ENCODE data around the gene ZNF665.
"Not testable (repeated sequence)": the region's sequence is repeated elsewhere in the genome, so short reads cannot be mapped to it uniquely, and the experiment has no call there.

The ZNF665 gene

DNA sequence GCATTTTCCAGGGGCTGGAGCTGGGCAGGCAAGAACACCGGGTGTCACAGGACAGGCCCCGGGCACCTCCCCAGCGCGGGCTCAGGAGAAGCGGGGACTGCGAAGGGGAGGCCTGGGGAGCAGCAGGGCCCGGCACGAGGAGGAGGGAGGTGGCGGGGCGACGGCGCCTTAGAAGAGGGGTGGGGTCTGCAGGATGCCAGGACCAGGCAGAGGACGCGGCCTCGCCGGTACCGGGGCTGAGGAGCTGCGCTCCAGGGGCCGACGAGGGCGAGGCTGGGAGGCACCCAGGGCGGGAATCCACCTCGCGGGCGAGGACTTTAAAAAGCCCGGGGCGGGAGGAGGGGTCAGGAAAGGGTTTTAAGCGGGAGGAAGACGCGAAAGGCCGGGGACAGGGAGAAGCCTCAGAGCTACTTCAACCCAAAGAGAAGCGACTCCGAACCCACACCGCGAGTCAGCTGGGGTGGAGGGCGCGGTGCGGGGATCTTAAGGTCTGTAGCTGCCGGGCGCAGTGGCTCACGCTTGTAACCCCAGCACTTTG lies 35.0 kb downstream of the ZNF665 start:
- peak in 30 of 51 donors; percentile 1 to 41 (median 13) for DNase-seq

DNA sequence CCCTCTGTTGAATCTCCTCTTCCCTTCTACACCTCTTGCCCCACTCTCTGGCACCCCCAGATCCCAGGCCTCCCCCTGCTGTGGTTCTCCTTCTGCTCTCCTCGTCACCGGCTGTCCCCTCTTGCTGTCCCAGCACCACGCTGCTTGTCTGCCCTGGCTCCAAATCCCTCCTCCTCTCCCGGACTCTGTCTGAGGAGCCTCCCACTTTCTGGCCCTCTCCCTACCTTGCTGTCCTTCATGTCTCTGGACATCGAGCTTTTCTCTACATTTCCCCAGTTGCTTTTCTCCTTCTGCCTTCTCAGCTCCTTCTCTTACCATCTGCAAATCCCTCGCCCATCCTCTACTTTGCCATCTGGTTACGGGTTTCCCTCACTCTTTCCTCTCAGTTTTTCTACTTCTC lies 35.5 kb downstream of the ZNF665 start:
- peak in 14 of 51 donors; percentile 0 to 39 (median 2) for DNase-seq

DNA sequence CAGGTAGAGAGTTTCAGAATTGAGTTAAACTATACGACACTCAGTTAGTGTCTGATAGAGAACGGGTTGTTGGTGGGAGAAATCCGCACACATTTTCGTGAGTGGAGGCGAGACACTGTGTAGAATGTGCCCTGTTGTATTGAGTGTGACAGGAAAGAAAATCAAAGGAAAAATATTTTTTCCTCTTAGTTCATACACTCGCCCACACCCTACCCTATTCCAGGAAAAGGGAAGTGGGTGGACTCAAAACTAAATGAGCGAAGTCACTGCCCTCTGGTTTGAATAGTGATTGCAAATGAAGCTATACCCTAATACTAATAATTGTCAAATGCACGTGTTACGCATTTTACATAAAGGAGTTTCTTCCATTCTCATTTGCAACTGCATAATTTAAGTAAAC lies 36.3 kb downstream of the ZNF665 start:
- DNase-seq, result no peak

DNA sequence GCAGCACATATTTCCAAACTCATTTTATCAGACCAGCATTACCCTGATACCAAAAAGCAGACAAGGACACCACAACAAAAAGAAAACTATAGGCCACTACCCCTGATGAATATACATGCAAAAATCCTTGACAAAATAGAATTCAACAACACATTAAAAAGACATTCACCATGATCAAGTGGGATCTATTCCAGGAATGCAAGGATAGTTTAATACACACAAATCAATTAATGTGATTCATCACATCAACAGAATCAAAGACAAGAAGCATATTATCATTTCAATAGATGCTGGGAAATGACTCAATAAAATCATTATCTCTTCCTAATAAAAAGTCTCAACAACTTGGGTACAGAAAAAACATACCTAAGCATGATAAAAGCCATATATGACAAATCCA lies 45.5 kb downstream of the ZNF665 start:
- DNase-seq, result no peak

DNA sequence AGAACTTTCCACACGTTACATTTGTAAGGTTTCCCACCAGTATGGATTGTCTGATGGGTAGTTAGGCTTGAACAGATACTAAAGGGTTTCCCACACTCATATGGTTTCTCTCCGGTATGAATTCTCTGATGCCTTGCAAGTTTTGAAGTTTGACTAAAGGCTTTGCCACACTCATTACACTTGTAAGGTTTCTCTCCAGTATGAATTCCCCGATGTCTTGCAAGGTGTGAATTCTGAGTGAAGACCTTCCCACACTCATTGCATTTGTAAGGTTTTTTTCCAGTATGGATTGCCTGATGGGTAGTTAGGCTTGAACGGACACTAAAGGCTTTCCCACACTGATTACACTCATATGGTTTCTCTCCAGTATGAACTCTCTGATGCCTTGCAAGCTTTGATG lies 52.8 kb downstream of the ZNF665 start:
- no peak for DNase-seq

DNA sequence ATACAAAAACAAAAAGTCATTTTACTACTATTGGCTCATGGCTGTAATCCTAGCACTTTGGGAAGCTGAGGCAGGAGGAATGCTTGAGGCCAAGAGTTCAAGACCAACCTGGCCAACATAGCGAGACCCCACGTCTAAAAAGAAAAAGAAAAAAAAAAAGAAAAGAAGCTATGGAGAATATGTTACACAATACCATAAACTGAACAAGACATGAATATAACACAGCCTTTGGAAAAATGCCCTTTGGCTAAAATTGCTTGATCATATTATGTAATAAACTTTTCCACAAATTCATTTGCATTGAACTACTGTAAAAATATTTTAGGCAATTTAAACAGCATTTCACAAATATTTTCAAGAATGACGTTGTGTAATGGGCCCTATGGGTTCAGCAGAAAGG lies 56.7 kb downstream of the ZNF665 start:
- DNase-seq, result no peak

DNA sequence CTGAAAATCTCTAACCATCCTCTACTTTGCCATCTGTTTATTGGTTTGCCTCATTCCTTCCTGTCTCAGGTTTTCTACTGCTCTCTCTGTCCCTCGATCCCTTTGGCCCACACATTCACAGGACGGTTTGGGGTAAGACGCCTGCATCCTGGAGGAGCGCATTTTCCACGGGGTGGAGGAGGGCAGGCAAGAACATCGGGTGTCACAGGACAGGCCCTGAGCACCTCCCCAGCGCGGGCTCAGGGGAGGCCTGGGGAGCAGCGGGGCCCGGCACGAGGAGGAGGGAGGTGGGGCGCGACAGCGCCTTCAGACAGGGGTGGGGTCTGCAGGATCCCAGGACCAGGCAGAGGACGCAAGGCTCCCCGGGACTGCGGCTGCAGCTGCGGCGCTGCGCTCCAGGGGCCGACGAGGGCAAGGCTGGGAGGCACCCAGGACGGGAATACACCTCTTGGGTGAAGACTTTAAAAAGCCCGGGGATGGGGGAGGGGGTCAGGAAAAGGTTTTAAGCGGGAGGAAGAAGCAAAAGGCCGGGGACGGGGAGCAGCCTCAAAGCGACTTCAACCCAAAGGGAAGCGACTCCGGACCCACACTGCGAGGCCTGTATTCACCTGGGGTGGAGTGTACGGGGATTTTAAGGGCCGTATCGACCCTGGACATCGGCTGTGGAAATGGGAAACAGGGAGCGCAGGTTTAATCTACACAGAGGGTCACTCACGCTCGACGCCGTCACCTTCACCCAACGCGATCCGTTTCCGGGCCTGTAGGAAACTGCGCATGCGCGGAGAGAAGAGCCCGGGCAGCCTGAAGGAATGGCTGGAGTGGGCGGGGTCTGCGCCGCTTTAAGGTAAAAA lies 60.8 kb downstream of the ZNF665 start, which contains the start of gene ZNF415:
Gene ZNF415, minus strand, starts transcription at position 770 of the 851 bp plus-strand sequence. CDS start 10,234 bp downstream, outside the sequence.
- DNase-seq, result peak in 49 of 51 donors; percentile 26 to 87 (median 66)

DNA sequence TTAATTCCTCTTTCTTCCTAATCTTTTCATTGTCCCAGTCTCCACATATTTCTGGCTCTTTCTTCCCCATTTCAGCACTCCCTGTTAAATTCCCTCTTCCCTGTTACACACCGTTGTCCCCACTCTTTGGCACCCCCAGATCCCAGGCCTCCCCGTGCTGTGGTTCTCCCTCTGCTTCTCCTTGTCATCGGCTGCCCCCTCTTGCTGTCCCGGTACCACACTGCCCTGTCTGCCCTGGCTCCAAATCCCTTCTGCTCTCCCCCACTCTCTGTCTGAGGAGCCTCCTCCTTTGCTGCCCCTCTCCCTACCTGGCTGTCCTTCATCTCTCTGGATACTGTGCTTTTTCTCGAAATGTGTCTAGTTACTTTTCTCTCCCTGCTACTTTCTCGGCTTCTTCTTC lies 61.4 kb downstream of the ZNF665 start:
- peak in 20 of 51 donors; percentile 2 to 58 (median 16) for DNase-seq

DNA sequence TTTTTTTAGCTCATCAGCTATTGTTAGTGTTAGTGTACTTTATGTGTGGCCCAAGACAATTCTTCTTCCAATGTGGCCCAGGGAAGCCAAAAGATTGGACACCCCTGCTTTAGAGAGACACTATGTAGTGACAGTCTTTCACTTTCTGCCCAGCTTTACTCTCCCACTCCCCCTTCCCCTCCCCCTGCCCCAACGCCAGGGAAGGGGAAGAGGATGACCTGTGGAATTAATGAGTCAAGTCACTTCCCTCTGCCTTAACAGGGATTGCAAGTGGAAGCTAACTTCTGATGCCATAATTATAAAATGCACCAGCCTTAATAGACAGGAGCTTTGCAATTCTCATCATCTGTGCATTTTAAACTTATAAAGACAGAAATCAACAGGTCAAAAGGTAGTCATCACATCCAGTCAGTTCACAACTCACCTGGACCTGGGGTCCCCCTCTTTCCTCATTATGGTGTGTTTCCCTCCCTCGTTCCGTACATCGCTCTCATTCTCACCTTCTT lies 62.0 kb downstream of the ZNF665 start:
- no peak for DNase-seq

DNA sequence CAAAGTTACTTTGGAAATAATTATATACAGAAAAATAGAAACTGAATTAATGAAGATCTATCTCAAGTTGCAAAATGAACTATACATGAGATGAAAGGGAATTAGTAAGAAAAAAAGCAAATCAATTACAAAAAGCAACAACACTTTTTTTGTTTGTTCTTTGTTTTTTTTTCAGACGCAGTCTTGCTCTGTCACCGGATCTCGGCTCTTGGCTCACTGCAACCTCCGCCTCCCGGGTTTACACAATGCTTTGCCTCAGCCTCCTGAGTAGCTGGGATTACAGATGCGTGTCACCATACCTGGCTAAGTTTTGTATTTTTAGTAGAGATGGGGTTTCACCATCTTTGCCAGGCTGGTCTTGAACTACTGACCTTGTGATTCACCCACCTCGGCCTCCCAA lies 62.7 kb downstream of the ZNF665 start:
- peak in 9 of 51 donors; percentile 4 to 40 (median 12) for DNase-seq

DNA sequence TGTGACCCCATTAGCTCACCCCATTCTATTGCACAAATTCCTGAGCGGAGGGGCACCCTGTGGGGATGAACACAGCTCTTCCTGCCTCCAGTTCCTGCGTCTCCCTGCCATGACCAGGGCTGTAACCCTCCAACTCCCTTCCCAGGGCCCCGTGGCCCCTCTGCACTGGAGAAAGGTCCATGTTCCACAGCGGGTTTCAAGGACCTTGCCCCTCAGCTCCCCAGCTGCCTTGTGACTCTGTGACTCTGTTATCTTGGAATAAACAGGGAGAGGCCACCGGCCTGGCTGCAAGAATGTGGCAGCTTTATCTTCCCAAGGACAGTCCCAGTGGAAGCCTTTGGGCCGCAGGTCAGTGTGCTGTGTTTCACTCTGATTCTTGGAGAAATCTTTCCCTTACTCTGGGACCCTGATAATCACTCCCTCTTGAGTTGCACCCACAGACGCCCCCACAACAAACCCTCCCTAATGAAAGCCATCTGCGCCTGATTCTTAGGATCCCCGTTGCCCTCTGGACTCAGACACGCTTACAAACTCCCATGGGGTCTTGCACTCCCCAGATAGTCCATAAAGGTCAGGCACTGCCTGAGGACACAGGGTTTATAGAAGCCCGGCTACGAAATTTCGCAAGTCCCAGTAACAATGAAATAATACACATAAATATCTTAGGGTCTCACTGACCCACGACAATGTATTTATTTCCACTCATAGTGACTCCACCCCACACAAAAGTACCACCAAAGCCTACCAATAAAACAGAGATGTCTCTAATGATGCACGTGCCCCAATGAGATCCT lies 66.2 kb downstream of the ZNF665 start:
- not testable (repeated sequence) for DNase-seq

DNA sequence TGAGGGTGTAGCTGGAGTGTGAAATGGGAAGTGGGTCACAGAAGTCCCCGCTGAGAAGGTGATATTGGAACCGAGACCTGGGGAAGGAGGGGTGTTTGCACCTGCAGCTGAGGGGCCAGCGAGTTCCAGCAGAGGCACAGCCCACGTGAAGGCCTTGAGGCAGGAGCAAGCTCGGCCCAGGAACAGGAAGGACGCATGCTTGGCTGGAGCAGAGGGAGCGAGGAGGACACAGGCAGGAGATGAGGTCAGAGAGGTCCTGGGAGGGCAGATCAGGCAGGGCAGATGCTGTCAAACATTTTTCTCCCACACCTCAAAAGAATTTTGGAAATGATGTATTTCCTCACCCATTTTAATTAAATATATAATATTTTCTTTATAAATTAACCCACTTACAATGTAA lies 69.8 kb downstream of the ZNF665 start:
- DNase-seq, result no peak
